ENCODE results near the gene GRM6.

GRM6 gene

GRCh38 chr5:178994580-178995340, at the start of gene GRM6:
GRM6 (minus strand) TSS chr5:178995320; CDS start chr5:178994944, 376 bp downstream.
- no peak for DNase-seq

- no peak for DNase-seq
These were observed 49.6 kb upstream of the GRM6 start for GRCh38 chr5:179044765-179045164.

GRCh38 chr5:179033004-179033580, 38.0 kb upstream of the GRM6 start:
- DNase-seq = no peak

- DNase-seq = no peak
These were observed 28.5 kb upstream of the GRM6 start, which contains the start of gene ZNF879 for GRCh38 chr5:179023528-179024189. ZNF879 (plus strand) TSS chr5:179023804; CDS start chr5:179025005, 1,201 bp downstream.

- no peak for DNase-seq
These were observed 13.5 kb upstream of the GRM6 start for GRCh38 chr5:179008667-179009066.

- no peak for DNase-seq
These were observed 11.4 kb upstream of the GRM6 start for GRCh38 chr5:179006564-179006963.

- no peak for DNase-seq
These were observed 3.3 kb upstream of the GRM6 start for GRCh38 chr5:178998441-178998840.

- no peak for DNase-seq
These were observed 2.1 kb upstream of the GRM6 start for GRCh38 chr5:178997191-178997590.

- DNase-seq = no peak
These were observed 1.0 kb upstream of the GRM6 start for GRCh38 chr5:178996156-178996555.

- DNase-seq = no peak
These were observed 196 bp upstream of the GRM6 start for GRCh38 chr5:178995341-178995690.

GRCh38 chr5:178993955-178994579, 1.1 kb downstream of the GRM6 start:
- no peak for DNase-seq

- DNase-seq = no peak
These were observed 1.8 kb downstream of the GRM6 start for GRCh38 chr5:178993236-178993765.

GRCh38 chr5:178992291-178992895, 2.7 kb downstream of the GRM6 start:
- DNase-seq = no peak

GRCh38 chr5:178991190-178992145, 3.7 kb downstream of the GRM6 start:
- DNase-seq = no peak

- no peak for DNase-seq
These were observed 4.6 kb downstream of the GRM6 start for GRCh38 chr5:178990491-178990890.

GRCh38 chr5:178989311-178989710, 5.8 kb downstream of the GRM6 start:
- DNase-seq = no peak

- no peak for DNase-seq
These were observed 6.5 kb downstream of the GRM6 start for GRCh38 chr5:178988436-178989220.

GRCh38 chr5:178986326-178986960, 8.7 kb downstream of the GRM6 start:
- DNase-seq = no peak

- DNase-seq = no peak
These were observed 10.7 kb downstream of the GRM6 start for GRCh38 chr5:178984145-178985072.

Data from NCI-H1436 (cell line).